Uterus (tissue), 2 donors: ENCODE results near the gene ARPC2.

Source experiments
- CTCF ChIP-seq, 4 experiments: fragments of 200-600 bp in 2 of 4; fragments of 450-650 bp in 2 of 4; sonication (generic) in 2 of 4; IDR thresholded peaks; one replicate each; pipeline ENCODE4 v1.5.1; 2016 to 2019; ENCODE audit warnings: antibody characterized with exemption in 4 of 4, mild to moderate bottlenecking in 2 of 4, moderate library complexity in 1 of 4
- POLR2A ChIP-seq, 2 donors: fragments of 450-650 bp; IDR thresholded peaks; one replicate each; pipeline ENCODE4 v1.6.1; 2016; ENCODE audit warnings: antibody characterized with exemption in 2 of 2, mild to moderate bottlenecking in 1 of 2, moderate library complexity in 1 of 2

- TF ChIP-seq CTCF (IDR thresholded peaks at IDR 0.05) (no peak), POLR2A (IDR thresholded peaks at IDR 0.05) (no peak)
These were observed 625 bp downstream of the ARPC2 start for GRCh38 chr2:218217360-218218267.
